Measurements from ENCODE around the gene ZNF620. TPM values are rescaled to one million over a fixed set of nuclear protein-coding genes. Genes with fewer than 3 reads are reported as not detected.

ZNF620 gene
- total RNA-seq, 1 donor: 1.1 TPM

GRCh38 chr3:40470701-40471100 is 35.1 kb upstream of the ZNF620 start:
- Histone ChIP-seq H4K20me1 (ENCODE audit: insufficient read depth, low read length) (no peaks in the 10 kb centered on the region), H3K36me3 (ENCODE audit: insufficient read depth, low read length) (no peaks in the 10 kb centered on the region), H3K27ac (ENCODE audit: low read depth, low read length) (no peak overlapping the region), H3K4me3 (ENCODE audit: insufficient read depth, low read length) (no peak overlapping the region), H3K9me3 (ENCODE audit: low read depth, low read length) (no peaks in the 10 kb centered on the region), H3K79me2 (ENCODE audit: insufficient read depth, low read length) (no peaks in the 10 kb centered on the region), H3K4me2 (ENCODE audit: insufficient read depth, low read length) (no peak overlapping the region), H3K27me3 (ENCODE audit: insufficient read depth, low read length) (no peaks in the 10 kb centered on the region), H3K4me1 (ENCODE audit: insufficient read depth, low read length) (no peaks in the 10 kb centered on the region), H2AFZ (ENCODE audit: low read length) (no peak overlapping the region)
- DNase-seq (ENCODE audit: insufficient read length, low spot score, missing footprints): no peak
- no peak for TF ChIP-seq CTCF (IDR thresholded peaks at IDR 0.05; ENCODE audit: extremely low read depth, low read depth, low read length)

- peaks cover 3% of the 10 kb centered on the region for H3K79me2 ChIP-seq (ENCODE audit: insufficient read depth, low read length)
- H3K4me1 ChIP-seq (ENCODE audit: insufficient read depth, low read length): peaks cover 7% of the 10 kb centered on the region
- no peaks in the 10 kb centered on the region for H4K20me1 ChIP-seq (ENCODE audit: insufficient read depth, low read length)
- peak within 1 kb of the TSS; percentile 85 for H3K4me2 ChIP-seq (ENCODE audit: insufficient read depth, low read length)
- TF ChIP-seq CTCF (IDR thresholded peaks at IDR 0.05; ENCODE audit: extremely low read depth, low read depth, low read length): no peak
- DNase-seq (ENCODE audit: insufficient read length, low spot score, missing footprints): peak; percentile 92
- H3K9me3 ChIP-seq (ENCODE audit: low read depth, low read length): no peaks in the 10 kb centered on the region
- peak within 1 kb of the TSS; percentile 91 for H2AFZ ChIP-seq (ENCODE audit: low read length)
- peaks cover under 1% of the 10 kb centered on the region for H3K36me3 ChIP-seq (ENCODE audit: insufficient read depth, low read length)
- H3K27me3 ChIP-seq (ENCODE audit: insufficient read depth, low read length): no peaks in the 10 kb centered on the region
- H3K27ac ChIP-seq (ENCODE audit: low read depth, low read length): peak within 1 kb of the TSS; percentile 85
- H3K4me3 ChIP-seq (ENCODE audit: insufficient read depth, low read length): peak within 1 kb of the TSS; percentile 97
These were observed 29.1 kb upstream of the ZNF620 start, which contains the start of gene ZNF619 for GRCh38 chr3:40476478-40477470. ZNF619 (plus strand) TSS chr3:40477122; CDS start chr3:40477980, 858 bp downstream.

GRCh38 chr3:40477666-40478065 is 28.2 kb upstream of the ZNF620 start:
- peak overlapping the region; percentile 85 for H3K4me2 ChIP-seq (ENCODE audit: insufficient read depth, low read length)
- no peaks in the 10 kb centered on the region for H3K27me3 ChIP-seq (ENCODE audit: insufficient read depth, low read length)
- peaks cover 7% of the 10 kb centered on the region for H3K4me1 ChIP-seq (ENCODE audit: insufficient read depth, low read length)
- peaks cover 3% of the 10 kb centered on the region for H3K79me2 ChIP-seq (ENCODE audit: insufficient read depth, low read length)
- peak overlapping the region; percentile 91 for H2AFZ ChIP-seq (ENCODE audit: low read length)
- peak; percentile 63 for DNase-seq (ENCODE audit: insufficient read length, low spot score, missing footprints)
- peak overlapping the region; percentile 97 for H3K4me3 ChIP-seq (ENCODE audit: insufficient read depth, low read length)
- no peaks in the 10 kb centered on the region for H3K9me3 ChIP-seq (ENCODE audit: low read depth, low read length)
- TF ChIP-seq CTCF (IDR thresholded peaks at IDR 0.05; ENCODE audit: extremely low read depth, low read depth, low read length): no peak
- peak overlapping the region; percentile 85 for H3K27ac ChIP-seq (ENCODE audit: low read depth, low read length)
- no peaks in the 10 kb centered on the region for H4K20me1 ChIP-seq (ENCODE audit: insufficient read depth, low read length)
- H3K36me3 ChIP-seq (ENCODE audit: insufficient read depth, low read length): peaks cover 3% of the 10 kb centered on the region

- no peak for TF ChIP-seq CTCF (IDR thresholded peaks at IDR 0.05; ENCODE audit: extremely low read depth, low read depth, low read length)
These were observed 18.7 kb upstream of the ZNF620 start for GRCh38 chr3:40487172-40487571.

More at GRCh38 chr3:40487172-40487571, 18.7 kb upstream of the ZNF620 start:
- H3K4me3 ChIP-seq (ENCODE audit: insufficient read depth, low read length): no peak overlapping the region
- no peak overlapping the region for H2AFZ ChIP-seq (ENCODE audit: low read length)
- no peak overlapping the region for H3K4me2 ChIP-seq (ENCODE audit: insufficient read depth, low read length)
- H3K27me3 ChIP-seq (ENCODE audit: insufficient read depth, low read length): no peaks in the 10 kb centered on the region
- DNase-seq (ENCODE audit: insufficient read length, low spot score, missing footprints): no peak
- H4K20me1 ChIP-seq (ENCODE audit: insufficient read depth, low read length): no peaks in the 10 kb centered on the region
- no peak overlapping the region for H3K27ac ChIP-seq (ENCODE audit: low read depth, low read length)
- H3K9me3 ChIP-seq (ENCODE audit: low read depth, low read length): peaks cover 20% of the 10 kb centered on the region
- H3K79me2 ChIP-seq (ENCODE audit: insufficient read depth, low read length): no peaks in the 10 kb centered on the region
- peaks cover 26% of the 10 kb centered on the region for H3K36me3 ChIP-seq (ENCODE audit: insufficient read depth, low read length)
- H3K4me1 ChIP-seq (ENCODE audit: insufficient read depth, low read length): no peaks in the 10 kb centered on the region

All from osteoblast (primary cell).